ENCODE results near the gene CACNA1E.

CACNA1E gene

GRCh38 chr1:181587870-181588438 lies 104.6 kb downstream of the CACNA1E start:
- DNase-seq (ENCODE audit: low read depth): no peak

DNA sequence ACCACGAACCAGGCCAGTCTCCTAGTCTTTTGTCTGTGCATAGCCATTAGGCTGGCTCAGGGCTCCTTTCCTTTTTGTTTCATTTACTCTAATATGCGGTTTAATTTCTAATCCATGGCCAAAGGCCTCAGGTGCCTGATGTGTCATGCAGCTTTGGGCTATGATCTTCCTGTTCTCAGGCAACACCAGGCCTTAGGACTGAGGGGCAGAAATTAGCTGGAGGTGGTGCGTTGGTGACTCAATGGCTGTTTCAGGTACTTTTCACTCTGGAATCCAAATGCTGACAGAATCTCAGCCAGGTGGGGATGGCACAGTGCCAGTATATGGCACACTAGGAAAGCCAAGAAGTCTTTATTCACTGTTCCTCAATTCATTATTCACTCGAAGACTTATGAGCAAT lies 105.3 kb downstream of the CACNA1E start:
- no peak for DNase-seq (ENCODE audit: low read depth)

DNA sequence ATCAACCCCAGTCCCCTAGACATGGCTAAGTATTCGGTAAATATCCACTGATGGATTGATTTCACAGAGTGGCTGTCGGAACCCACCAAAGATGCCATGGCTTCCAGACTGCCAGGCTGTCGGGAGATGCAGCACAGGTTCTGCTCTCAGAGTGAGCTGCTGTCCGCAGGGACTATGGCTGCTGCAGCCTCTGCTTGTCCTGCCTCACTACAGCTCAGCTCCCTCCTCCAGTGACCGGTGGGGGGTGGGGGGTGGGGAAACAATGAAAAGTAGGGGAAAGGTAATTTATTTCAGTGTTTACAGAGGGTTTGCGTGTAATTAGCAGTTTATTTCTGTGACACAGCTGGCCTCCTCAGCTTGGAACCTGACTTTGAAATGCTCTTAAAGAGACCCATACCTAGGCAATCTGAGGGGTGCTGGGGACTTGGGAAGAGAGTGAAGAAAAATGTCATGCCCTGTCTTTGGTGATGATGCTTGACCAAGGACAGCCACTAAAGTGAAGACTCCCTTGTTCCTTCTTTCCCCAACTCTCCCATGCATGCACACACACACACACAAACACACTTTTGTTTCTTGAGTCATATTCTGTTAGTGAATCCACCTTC lies 109.0 kb downstream of the CACNA1E start:
- DNase-seq (ENCODE audit: low read depth): no peak

GRCh38 chr1:181593042-181593441 lies 109.7 kb downstream of the CACNA1E start:
- no peak for DNase-seq (ENCODE audit: low read depth)

DNA sequence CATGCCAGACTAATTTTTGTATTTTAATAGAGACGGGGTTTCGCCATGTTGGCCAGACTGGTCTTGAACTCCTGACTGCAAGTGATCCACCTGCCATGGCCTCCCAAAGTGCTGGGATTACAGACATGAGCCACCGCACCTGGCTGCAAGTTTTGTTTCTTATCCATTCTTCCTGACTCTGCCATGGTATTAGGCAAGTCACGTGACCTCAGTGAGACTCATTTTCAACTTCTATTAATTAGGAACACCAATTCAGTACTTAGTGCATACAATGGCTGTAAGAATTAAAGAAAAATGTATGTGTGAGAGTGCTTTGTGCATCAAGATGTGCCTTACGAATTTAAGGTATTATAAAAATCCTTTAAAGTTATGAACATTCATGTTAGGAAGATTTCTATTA lies 111.2 kb downstream of the CACNA1E start:
- DNase-seq (ENCODE audit: low read depth): no peak

GRCh38 chr1:181595234-181595633 lies 111.9 kb downstream of the CACNA1E start:
- DNase-seq (ENCODE audit: low read depth): no peak

GRCh38 chr1:181601186-181601950 lies 118.1 kb downstream of the CACNA1E start:
- DNase-seq (ENCODE audit: low read depth): no peak

GRCh38 chr1:181603735-181604410 lies 120.6 kb downstream of the CACNA1E start:
- DNase-seq (ENCODE audit: low read depth): no peak

DNA sequence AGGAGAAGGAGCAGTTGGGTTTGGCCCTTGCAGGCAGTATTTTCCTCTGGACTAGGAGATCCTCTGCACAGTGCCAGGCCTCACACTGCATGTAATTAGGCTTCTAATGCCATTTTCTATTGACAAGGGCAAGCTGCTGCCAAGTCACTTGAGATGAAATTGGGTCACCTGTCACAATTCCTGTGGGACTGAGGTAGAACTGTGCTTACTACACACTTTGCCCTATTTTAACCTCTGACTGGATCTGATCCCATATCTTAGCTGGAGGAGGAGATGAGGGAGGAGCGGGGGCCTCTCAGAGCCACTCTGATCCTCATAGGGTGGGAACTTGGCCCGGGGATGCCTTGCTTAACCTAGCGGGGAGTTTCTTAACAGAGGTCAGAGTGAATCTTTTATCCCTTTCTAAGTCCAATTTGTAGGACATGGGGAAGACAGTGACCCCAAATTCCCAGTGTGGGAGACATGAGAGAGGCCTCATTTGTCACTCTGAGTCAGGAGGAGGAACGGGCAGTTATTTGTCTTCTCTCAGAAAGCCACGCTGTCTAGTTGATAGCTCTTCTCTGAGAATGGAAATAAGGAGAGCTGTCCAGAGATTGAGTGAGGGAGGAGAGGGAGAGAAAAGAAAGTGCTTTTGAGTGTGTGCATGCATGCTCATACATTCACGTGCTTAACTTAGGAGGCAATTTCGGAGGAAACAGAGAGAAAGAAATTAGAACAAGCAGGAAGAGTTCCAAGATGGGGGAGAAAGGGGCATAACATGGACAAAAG lies 121.3 kb downstream of the CACNA1E start:
- no peak for DNase-seq (ENCODE audit: low read depth)

- DNase-seq (ENCODE audit: low read depth): no peak
Measured at GRCh38 chr1:181607524-181607923, 124.2 kb downstream of the CACNA1E start.

DNA sequence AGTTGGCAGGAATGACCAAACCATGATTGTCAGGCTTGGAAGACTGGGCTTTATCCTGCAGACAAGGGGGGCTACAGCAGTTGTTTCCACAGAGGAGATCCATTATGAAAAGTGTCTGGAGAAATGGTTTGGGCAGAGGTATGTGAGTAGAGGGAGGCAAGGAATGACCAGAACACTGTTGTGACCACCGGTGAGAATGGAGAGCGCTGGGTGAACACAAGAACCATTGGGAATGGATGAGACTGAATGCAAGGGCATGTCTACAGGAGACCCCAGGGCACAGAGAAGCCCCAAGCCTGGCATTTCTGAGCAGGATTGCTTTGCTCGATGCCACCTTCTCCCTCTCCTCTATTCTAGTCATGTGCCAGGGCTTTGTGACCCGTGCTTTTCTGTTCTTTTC lies 125.1 kb downstream of the CACNA1E start:
- no peak for DNase-seq (ENCODE audit: low read depth)

- no peak for DNase-seq (ENCODE audit: low read depth)
Measured at GRCh38 chr1:181608948-181609347, 125.6 kb downstream of the CACNA1E start.

DNA sequence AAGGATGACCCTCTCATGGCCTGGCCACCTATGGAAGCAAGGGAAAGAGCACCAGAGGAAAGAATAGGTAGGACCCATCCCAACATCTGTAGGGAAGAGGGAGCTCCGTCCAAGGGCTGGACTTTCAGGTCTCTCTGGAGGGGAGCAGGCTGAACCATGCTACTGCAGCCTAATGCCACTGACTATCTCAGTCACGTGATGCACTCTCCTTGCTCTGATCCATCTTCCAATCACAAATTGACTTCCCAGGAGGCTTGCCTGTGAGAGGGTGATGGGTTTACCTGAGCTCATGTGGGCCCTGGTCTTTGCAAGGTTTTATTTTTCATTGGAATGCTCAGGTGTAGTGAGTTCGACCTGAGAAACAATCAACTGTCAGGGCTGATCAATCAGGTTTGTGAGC lies 128.8 kb downstream of the CACNA1E start:
- no peak for DNase-seq (ENCODE audit: low read depth)

GRCh38 chr1:181618559-181618958 lies 135.2 kb downstream of the CACNA1E start:
- no peak for DNase-seq (ENCODE audit: low read depth)

GRCh38 chr1:181620183-181620582 lies 136.9 kb downstream of the CACNA1E start:
- no peak for DNase-seq (ENCODE audit: low read depth)

DNA sequence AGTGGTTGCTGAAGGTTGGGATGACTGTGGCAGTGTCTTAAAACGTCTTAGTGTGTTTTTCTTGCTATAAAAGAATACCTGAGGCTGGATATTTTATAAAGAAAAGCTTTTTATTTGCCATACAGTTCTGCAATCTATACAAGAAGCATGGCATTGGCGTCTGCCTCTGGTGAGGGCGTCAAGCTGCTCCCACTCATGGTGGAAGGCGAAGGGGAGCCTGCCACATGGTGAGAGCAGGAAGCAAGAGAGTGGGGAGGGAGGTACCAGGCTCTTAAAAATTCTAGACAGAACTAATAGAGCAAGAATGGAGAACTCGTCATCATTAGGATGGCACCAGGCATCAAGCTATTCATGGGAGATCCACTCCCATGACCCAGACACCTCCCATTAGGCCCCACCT lies 140.5 kb downstream of the CACNA1E start:
- no peak for DNase-seq (ENCODE audit: low read depth)

GRCh38 chr1:181626279-181626938 lies 143.1 kb downstream of the CACNA1E start:
- no peak for DNase-seq (ENCODE audit: low read depth)

DNA sequence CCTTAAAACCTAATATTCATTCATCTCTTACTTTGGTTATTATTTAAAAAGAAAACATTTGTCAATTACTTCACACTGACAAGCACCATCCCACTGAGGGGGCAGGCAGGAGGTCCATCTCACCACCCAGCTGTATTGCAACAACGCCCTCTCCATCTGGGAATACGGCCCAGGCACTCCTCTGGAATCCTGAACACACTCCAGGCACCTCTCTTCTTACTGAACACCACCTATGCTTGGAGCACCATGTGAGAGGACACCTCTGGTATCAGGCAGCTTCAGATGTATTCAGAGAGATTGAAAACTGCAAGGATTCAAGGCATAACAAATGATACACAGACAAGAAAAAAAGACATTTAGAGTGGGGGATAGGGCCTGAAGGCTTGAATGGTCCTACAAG lies 147.1 kb downstream of the CACNA1E start:
- no peak for DNase-seq (ENCODE audit: low read depth)

- no peak for DNase-seq (ENCODE audit: low read depth)
Measured at GRCh38 chr1:181630838-181631237, 147.5 kb downstream of the CACNA1E start.

DNA sequence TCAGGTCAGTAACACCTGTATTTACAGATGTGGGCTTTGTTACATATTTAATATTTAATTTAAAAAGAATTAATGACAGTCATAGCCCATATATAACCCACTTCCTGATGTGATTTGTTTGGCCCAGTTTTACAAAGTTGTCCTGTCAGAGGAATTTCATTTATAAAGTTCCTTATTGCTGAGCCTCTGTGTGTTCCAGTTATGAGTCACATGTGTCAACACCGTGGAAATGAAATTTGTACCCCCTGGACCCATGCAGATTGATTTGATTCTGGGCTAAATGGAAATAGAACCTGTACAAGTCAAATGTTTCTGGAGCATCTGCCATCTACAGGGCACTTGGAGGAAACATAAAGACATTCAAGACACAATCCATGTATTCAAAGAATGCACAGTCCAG lies 149.2 kb downstream of the CACNA1E start:
- DNase-seq (ENCODE audit: low read depth): no peak

DNA sequence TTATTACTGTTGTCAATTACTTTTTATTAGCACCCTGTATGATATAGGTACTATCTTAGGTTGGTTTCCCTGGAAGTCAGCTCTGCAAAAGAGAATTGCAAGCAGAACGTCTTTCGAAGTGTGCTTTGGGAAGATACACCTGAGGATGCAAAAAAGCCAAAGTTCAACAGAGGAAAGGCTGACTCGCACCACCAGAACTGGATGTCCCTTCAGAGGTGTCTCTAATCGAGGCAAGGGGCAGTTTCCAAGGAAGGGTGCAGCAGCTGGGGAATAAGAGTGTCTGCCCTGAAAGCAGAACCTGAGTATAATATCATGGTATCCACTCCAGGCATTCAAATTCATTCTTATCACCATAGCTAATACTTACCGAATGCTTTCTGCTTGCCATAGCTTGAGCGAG lies 149.6 kb downstream of the CACNA1E start:
- DNase-seq (ENCODE audit: low read depth): no peak

- no peak for DNase-seq (ENCODE audit: low read depth)
Measured at GRCh38 chr1:181635110-181635509, 151.8 kb downstream of the CACNA1E start.
